HUES64 (cell line): ENCODE measurements around the gene MICAL3.
"Not testable (repeated sequence)": the region's sequence is repeated elsewhere in the genome, so short reads cannot be mapped to it uniquely, and the experiment has no call there.

Experiments used
- H3K27ac ChIP-seq: 2 replicates; pipeline ENCODE4 v1.7.0; 2013; ENCODE audit warnings: low read depth, low read length, inconsistent platforms
- H3K27me3 ChIP-seq: 2 replicates; pipeline ENCODE4 v1.6.1; 2013; ENCODE audit warnings: mild to moderate bottlenecking, low read length; ENCODE audit not compliant: insufficient read depth
- H3K36me3 ChIP-seq: 2 replicates; pipeline ENCODE4 v1.6.1; 2013; ENCODE audit warnings: mild to moderate bottlenecking, low read length; ENCODE audit not compliant: insufficient read depth
- H3K4me1 ChIP-seq: 2 replicates; pipeline ENCODE4 v1.6.1; 2013; ENCODE audit warnings: mild to moderate bottlenecking, low read length, moderate library complexity; ENCODE audit not compliant: insufficient read depth
- H3K4me3 ChIP-seq: 2 replicates; pipeline ENCODE4 v1.5.1; 2013; ENCODE audit warnings: mild to moderate bottlenecking, low read length, moderate library complexity
- H3K9ac ChIP-seq: 2 replicates; pipeline ENCODE4 v1.6.1; 2013; ENCODE audit warnings: mild to moderate bottlenecking, low read depth, low read length
- H3K9me3 ChIP-seq: 2 replicates; pipeline ENCODE4 v1.6.1; 2013; ENCODE audit warnings: low read depth, low read length; ENCODE audit not compliant: insufficient read depth
- WGBS: fragments of 150-250, 120-280 bp; methylation state at CpG from one replicate; pipeline ENCODE4 v1.1.7; 2013; ENCODE audit warnings: missing lambda C conversion rate; 5-methylcytosine and 5-hydroxymethylcytosine counted together

The MICAL3 gene

GRCh38 chr22:17876878-17877855 lies 147.2 kb downstream of the MICAL3 start:
- not testable (repeated sequence) for H3K27ac ChIP-seq, H3K9ac ChIP-seq, H3K4me1 ChIP-seq, H3K4me3 ChIP-seq, H3K9me3 ChIP-seq
- H3K36me3 ChIP-seq, result peaks cover 12% of the 10 kb centered on the region
- H3K27me3 ChIP-seq, result peaks cover 92% of the 10 kb centered on the region

DNA sequence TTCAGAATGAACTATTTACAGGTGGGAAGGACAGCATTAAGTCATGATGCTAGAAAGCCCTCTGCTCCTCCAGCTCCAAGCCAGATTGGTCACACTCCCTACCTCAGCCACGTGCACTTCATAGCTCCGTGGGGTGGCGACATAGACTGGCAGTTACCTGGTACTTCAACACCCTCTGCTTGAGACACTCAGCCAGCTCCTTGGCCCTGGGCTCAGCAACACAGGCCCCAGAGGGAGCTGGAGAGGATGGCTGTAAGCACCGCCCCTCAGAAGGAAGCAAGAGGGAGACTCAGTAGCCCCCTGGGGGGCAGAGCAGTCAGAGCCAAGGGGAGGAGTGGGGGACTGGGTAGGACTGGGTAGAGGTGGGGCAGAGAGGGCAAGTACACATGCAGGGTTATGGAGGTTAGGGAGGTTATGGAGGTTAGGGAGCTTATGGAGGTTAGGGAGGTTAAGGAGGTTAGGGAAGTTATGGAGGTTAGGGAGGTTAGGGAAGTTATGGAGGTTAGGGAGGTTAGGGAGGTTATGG lies 148.0 kb downstream of the MICAL3 start:
- 80% methylated on average over 4 of the region's 4 CpGs for WGBS
- Histone ChIP-seq H3K9ac (no peak overlapping the region), H3K36me3 (peaks cover 20% of the 10 kb centered on the region)

DNA sequence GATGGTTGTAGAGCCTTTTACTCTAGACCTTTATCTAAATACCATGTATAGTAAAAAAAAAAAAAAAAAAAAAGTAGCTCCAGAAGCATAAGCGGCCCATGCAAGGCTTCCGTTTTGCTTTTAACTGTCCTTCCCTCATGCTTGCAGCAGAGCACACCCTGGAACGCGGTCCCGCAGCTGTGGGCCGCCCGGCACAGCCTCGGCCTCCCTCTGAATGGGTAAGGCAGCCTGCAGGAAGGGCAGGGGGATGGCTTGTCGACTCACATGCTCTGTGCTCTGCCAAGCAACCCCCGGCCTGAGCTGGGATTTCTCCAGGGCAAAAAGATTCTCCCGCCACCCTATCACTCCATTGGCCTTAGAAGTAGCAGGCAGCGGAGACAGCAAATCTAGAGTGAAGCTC lies 148.7 kb downstream of the MICAL3 start:
- peaks cover 27% of the 10 kb centered on the region for H3K36me3 ChIP-seq
- no peaks in the 10 kb centered on the region for H3K9me3 ChIP-seq
- H3K4me3 ChIP-seq, result no peak overlapping the region
- H3K27ac ChIP-seq, result no peak overlapping the region
- no peaks in the 10 kb centered on the region for H3K4me1 ChIP-seq
- no peak overlapping the region for H3K9ac ChIP-seq
- WGBS, result 95% methylated on average over 12 of the region's 12 CpGs
- peaks cover 80% of the 10 kb centered on the region for H3K27me3 ChIP-seq

More for the DNA sequence above, 148.0 kb downstream of the MICAL3 start:
- no peak overlapping the region for H3K27ac ChIP-seq
- H3K4me1 ChIP-seq, result no peaks in the 10 kb centered on the region
- H3K9me3 ChIP-seq, result no peaks in the 10 kb centered on the region
- no peak overlapping the region for H3K4me3 ChIP-seq
- peaks cover 86% of the 10 kb centered on the region for H3K27me3 ChIP-seq

DNA sequence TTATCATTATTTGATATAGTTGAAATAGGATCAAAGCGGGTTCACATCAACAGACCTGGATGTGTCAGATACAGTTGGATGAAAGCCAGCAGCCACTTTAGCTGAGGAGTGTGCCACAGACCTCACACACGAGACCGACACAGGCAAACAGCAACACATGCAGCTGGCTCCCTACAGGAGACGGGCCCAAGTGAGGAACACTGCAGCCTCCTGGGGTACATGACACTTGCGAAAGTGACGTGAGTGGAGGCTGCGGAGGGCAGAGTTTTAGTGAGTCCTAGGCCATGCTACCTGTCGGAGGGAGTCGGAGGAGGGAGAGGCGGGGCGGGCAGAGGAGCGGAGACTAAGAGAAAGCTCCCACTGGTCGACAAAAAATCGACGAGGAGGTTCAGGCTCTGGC lies 149.2 kb downstream of the MICAL3 start:
- Histone ChIP-seq H3K9ac (no peak overlapping the region), H3K9me3 (no peaks in the 10 kb centered on the region), H3K27me3 (peaks cover 75% of the 10 kb centered on the region), H3K27ac (no peak overlapping the region), H3K4me3 (no peak overlapping the region), H3K4me1 (no peaks in the 10 kb centered on the region), H3K36me3 (peaks cover 32% of the 10 kb centered on the region)
- 96% methylated on average over 11 of the region's 15 CpGs for WGBS

- Histone ChIP-seq H3K4me3 (no peak overlapping the region), H3K36me3 (peaks cover 40% of the 10 kb centered on the region), H3K9ac (no peak overlapping the region), H3K27ac (no peak overlapping the region), H3K27me3 (peaks cover 67% of the 10 kb centered on the region), H3K9me3 (no peaks in the 10 kb centered on the region), H3K4me1 (no peaks in the 10 kb centered on the region)
- 96% methylated on average over 15 of the region's 15 CpGs for WGBS
Observed at GRCh38 chr22:17874231-17874905, 150.0 kb downstream of the MICAL3 start.

DNA sequence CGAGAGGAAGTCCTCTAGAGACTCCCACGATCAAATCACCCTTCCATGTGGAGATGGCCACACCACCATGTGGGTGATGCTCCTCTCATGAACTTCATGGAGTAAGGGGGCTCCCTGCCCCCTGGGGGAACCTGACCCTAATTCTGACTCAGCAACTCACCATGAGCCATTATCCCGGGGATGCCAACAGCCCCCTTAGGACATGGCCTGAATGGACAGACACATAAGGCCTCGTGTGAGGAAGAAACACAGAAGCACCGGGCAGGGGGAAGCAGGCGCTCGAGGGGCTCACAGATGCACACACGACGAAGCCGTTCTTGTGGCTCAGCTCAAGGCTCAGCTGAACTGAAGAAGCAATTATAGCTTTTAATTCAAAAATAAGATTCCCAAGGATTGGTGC lies 150.6 kb downstream of the MICAL3 start:
- WGBS, result 97% methylated on average over 10 of the region's 10 CpGs
- Histone ChIP-seq H3K4me3 (no peak overlapping the region), H3K9me3 (no peaks in the 10 kb centered on the region), H3K36me3 (peaks cover 45% of the 10 kb centered on the region), H3K27ac (no peak overlapping the region), H3K27me3 (peaks cover 62% of the 10 kb centered on the region), H3K9ac (no peak overlapping the region), H3K4me1 (no peaks in the 10 kb centered on the region)

DNA sequence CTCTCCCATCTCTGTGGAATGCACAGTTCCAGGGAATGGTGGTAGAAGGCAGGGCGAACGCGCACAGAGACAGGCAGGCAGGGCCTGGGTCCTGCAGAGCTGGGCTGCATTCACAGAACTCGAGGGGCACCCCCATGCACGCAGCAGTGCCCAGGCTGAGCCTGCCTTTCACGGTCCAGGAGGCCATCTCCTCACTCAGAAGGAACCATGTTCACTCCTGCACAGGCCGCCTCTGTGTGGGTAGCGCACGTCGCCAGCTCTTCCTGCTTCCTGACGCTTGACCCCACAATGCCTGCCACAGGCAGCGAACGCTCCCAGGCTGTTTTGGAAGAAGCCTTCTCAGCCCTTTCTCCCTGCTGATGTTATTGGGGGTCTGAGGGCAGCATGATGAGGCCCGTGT lies 151.2 kb downstream of the MICAL3 start:
- Histone ChIP-seq H3K9me3 (no peaks in the 10 kb centered on the region), H3K9ac (no peak overlapping the region), H3K4me1 (no peaks in the 10 kb centered on the region), H3K4me3 (no peak overlapping the region), H3K27ac (no peak overlapping the region), H3K36me3 (peaks cover 47% of the 10 kb centered on the region), H3K27me3 (peaks cover 55% of the 10 kb centered on the region)
- 95% methylated on average over 14 of the region's 14 CpGs for WGBS

GRCh38 chr22:17872471-17872870 lies 151.9 kb downstream of the MICAL3 start:
- 97% methylated on average over 7 of the region's 7 CpGs for WGBS
- Histone ChIP-seq H3K4me1 (no peaks in the 10 kb centered on the region), H3K9me3 (no peaks in the 10 kb centered on the region), H3K4me3 (no peak overlapping the region), H3K9ac (no peak overlapping the region), H3K36me3 (peaks cover 47% of the 10 kb centered on the region), H3K27ac (no peak overlapping the region), H3K27me3 (peaks cover 48% of the 10 kb centered on the region)

GRCh38 chr22:17871726-17872458 lies 152.5 kb downstream of the MICAL3 start:
- Histone ChIP-seq H3K36me3 (peaks cover 47% of the 10 kb centered on the region), H3K27ac (no peak overlapping the region), H3K4me1 (no peaks in the 10 kb centered on the region), H3K9me3 (no peaks in the 10 kb centered on the region), H3K9ac (no peak overlapping the region), H3K27me3 (peaks cover 43% of the 10 kb centered on the region), H3K4me3 (no peak overlapping the region)
- WGBS, result 96% methylated on average over 32 of the region's 32 CpGs

DNA sequence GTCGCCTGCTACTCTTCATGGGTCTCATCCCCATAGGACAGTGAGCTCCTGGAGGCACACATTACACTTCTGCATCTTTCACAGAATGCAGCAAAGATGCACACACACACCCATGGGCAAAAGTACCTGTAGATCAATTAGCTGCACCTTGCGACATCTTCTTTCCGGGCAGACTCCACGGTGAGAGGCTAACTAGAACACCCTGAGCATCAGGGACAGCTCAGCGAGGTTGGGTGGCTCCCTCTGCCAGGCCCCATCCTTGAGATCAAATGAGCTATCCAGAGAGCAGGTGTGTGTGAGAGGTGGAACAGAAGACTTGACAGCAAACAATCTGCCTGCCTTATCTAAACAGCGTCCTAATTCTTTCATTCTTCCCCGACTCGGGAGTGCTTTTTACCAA lies 154.0 kb downstream of the MICAL3 start:
- WGBS, result 93% methylated on average over 8 of the region's 8 CpGs
- Histone ChIP-seq H3K27ac (no peak overlapping the region), H3K27me3 (peaks cover 28% of the 10 kb centered on the region; the same call in 1 of the 2 replicates), H3K36me3 (peaks cover 51% of the 10 kb centered on the region), H3K9me3 (no peaks in the 10 kb centered on the region), H3K4me1 (no peaks in the 10 kb centered on the region), H3K4me3 (no peak overlapping the region), H3K9ac (no peak overlapping the region)
